GM13977 (cell line): Measurements from ENCODE around the gene CARD8.

Source experiments
- DNase-seq: peaks from one replicate; pipeline ENCODE4 v3.0.0; 2012; ENCODE audit warnings: low spot score
- in situ Hi-C: fragments of 300-500 bp; cut with MboI; formaldehyde crosslinking; loops from one replicate; pipeline ENCODE4 v1.12.0; 2022; ENCODE audit warnings: low sequenced_read_pairs, low pct_unique_long_range_greater_than_20kb, mixed read lengths, inconsistent platforms; ENCODE audit not compliant: unreplicated experiment
- TF ChIP-seq, protein P1 (sequence below): IDR thresholded peaks from 2 replicates; pipeline ENCODE4 v1.5.1; 2012; ENCODE audit warnings: mild to moderate bottlenecking, control low read depth; ENCODE audit not compliant: insufficient read depth; ENCODE audit errors: extremely low read depth, missing control alignments

Gene CARD8

DNA sequence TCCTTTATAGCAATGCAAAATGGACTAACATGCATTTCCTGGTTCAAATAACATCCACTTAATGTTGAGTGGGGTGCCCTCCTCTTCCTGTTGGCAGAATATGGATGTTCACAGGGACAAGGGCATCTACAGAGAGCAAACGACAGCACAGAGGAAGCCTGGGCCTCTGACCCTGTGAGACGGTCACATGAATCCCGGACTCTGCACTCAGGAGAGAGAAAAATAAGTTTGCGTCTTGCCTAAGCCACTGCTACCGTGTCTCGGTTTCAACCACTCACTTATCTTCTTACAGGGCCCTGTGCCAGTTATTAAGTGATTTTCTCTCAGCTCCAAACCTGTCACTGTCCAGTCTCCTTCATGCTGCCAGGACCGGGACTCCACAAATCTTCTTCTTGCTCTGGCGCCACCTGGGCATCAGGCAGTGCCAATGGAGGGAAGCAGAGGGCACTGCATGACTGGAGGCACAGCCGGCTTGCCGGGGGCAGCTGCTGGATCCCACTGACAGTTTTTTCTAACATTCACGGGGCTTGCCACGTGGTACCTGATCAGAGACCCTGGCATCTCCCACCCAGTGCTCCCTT is 97.4 kb downstream of the CARD8 start:
- in situ Hi-C loops = loop anchor here (10.0 kb wide), 1 partner anchor 53 kb away; no protein-coding TSS in a partner anchor
- DNase-seq = no peak
- TF ChIP-seq, protein P1, sequence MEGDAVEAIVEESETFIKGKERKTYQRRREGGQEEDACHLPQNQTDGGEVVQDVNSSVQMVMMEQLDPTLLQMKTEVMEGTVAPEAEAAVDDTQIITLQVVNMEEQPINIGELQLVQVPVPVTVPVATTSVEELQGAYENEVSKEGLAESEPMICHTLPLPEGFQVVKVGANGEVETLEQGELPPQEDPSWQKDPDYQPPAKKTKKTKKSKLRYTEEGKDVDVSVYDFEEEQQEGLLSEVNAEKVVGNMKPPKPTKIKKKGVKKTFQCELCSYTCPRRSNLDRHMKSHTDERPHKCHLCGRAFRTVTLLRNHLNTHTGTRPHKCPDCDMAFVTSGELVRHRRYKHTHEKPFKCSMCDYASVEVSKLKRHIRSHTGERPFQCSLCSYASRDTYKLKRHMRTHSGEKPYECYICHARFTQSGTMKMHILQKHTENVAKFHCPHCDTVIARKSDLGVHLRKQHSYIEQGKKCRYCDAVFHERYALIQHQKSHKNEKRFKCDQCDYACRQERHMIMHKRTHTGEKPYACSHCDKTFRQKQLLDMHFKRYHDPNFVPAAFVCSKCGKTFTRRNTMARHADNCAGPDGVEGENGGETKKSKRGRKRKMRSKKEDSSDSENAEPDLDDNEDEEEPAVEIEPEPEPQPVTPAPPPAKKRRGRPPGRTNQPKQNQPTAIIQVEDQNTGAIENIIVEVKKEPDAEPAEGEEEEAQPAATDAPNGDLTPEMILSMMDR = no peak
